SK-N-SH treated with all-trans-retinoic acid at 6 μM for 48 hours (cell line): ENCODE results near the gene PURA.

Source experiments
- ATAC-seq: fragments of 200-7000 bp; cut with Tn5 transposase; 3 replicates; pipeline ENCODE4 v1.9.1; 2020; ENCODE audit warnings: mild to moderate bottlenecking, moderate library complexity
- ARNTL ChIP-seq: fragments of 450-650 bp; formaldehyde crosslinking; IDR thresholded peaks from 2 replicates; pipeline ENCODE4 v1.5.0; 2020; ENCODE audit warnings: low read depth, mild to moderate bottlenecking, moderate library complexity, borderline replicate concordance
- BACH2 ChIP-seq: fragments of 250-450 bp; sonication (Bioruptor Pico); IDR thresholded peaks from 2 replicates; pipeline ENCODE4 v1.9.0; 2021; ENCODE audit warnings: mild to moderate bottlenecking, borderline replicate concordance
- CREB5 ChIP-seq: fragments of 250-450 bp; sonication (Bioruptor Pico); IDR thresholded peaks from 2 replicates; pipeline ENCODE4 v1.5.1; 2020; ENCODE audit warnings: low read depth, mild to moderate bottlenecking, moderate library complexity
- CSDC2 ChIP-seq: fragments of 250-450 bp; sonication (Bioruptor Pico); IDR thresholded peaks from 2 replicates; pipeline ENCODE4 v1.5.0; 2020; ENCODE audit warnings: mild to moderate bottlenecking, moderate library complexity
- CSRNP3 ChIP-seq: fragments of 250-450 bp; sonication (Bioruptor Pico); IDR thresholded peaks from 2 replicates; pipeline ENCODE4 v1.5.1; 2021; ENCODE audit warnings: mild to moderate bottlenecking, moderate library complexity
- ESRRG ChIP-seq: fragments of 250-450 bp; sonication (Bioruptor Pico); IDR thresholded peaks from 2 replicates; pipeline ENCODE4 v1.6.1; 2021; ENCODE audit warnings: mild to moderate bottlenecking
- GLIS3 ChIP-seq: fragments of 250-450 bp; sonication (Bioruptor Pico); IDR thresholded peaks from 2 replicates; pipeline ENCODE4 v1.5.0; 2020; ENCODE audit warnings: mild to moderate bottlenecking, moderate library complexity
- OSR1 ChIP-seq: fragments of 250-450 bp; sonication (Bioruptor Pico); IDR thresholded peaks from 2 replicates; pipeline ENCODE4 v1.8.0; 2022; ENCODE audit warnings: moderate library complexity, mild to moderate bottlenecking, inconsistent platforms
- POU6F1 ChIP-seq: fragments of 250-450 bp; sonication (Bioruptor Pico); IDR thresholded peaks from 2 replicates; pipeline ENCODE4 v1.8.0; 2021; ENCODE audit warnings: low read depth, mild to moderate bottlenecking, moderate library complexity, borderline replicate concordance
- PPARA ChIP-seq: fragments of 250-450 bp; sonication (Bioruptor Pico); IDR thresholded peaks from 2 replicates; pipeline ENCODE4 v1.5.0; 2020; ENCODE audit warnings: mild to moderate bottlenecking, borderline replicate concordance
- RARB ChIP-seq: fragments of 250-450 bp; sonication (Bioruptor Pico); IDR thresholded peaks from 2 replicates; pipeline ENCODE4 v1.8.0; 2021; ENCODE audit warnings: mild to moderate bottlenecking, moderate library complexity
- SNAI2 ChIP-seq: fragments of 250-450 bp; sonication (Bioruptor Pico); IDR thresholded peaks from 2 replicates; pipeline ENCODE4 v1.5.0; 2020; ENCODE audit warnings: mild to moderate bottlenecking, moderate library complexity
- TCF4 ChIP-seq: fragments of 250-450 bp; sonication (Bioruptor Pico); IDR thresholded peaks from 2 replicates; pipeline ENCODE4 v1.8.0; 2021; ENCODE audit warnings: mild to moderate bottlenecking, moderate library complexity, borderline replicate concordance
- TOX ChIP-seq: fragments of 250-450 bp; sonication (Bioruptor Pico); IDR thresholded peaks from 2 replicates; pipeline ENCODE4 v1.8.0; 2021; ENCODE audit warnings: mild to moderate bottlenecking, moderate library complexity, borderline replicate concordance
- TSHZ2 ChIP-seq: fragments of 250-450 bp; sonication (Bioruptor Pico); IDR thresholded peaks from 2 replicates; pipeline ENCODE4 v1.5.0; 2020; ENCODE audit warnings: mild to moderate bottlenecking, moderate library complexity
- ZC3H10 ChIP-seq: fragments of 250-450 bp; sonication (Bioruptor Pico); IDR thresholded peaks from 2 replicates; pipeline ENCODE4 v1.5.1; 2021; ENCODE audit warnings: mild to moderate bottlenecking, moderate library complexity
- ZFP3 ChIP-seq: fragments of 250-450 bp; sonication (Bioruptor Pico); IDR thresholded peaks from 2 replicates; pipeline ENCODE4 v1.5.0; 2020; ENCODE audit warnings: mild to moderate bottlenecking, moderate library complexity
- ZFP30 ChIP-seq: fragments of 450-650 bp; formaldehyde crosslinking; IDR thresholded peaks from 2 replicates; pipeline ENCODE4 v1.5.0; 2022; ENCODE audit warnings: mild to moderate bottlenecking, moderate library complexity
- ZNF565 ChIP-seq: fragments of 450-650 bp; formaldehyde crosslinking; conservative IDR thresholded peaks from 2 replicates; pipeline ENCODE4 v1.5.0; 2020; ENCODE audit warnings: low read depth, mild to moderate bottlenecking, moderate library complexity
- ZNF70 ChIP-seq: fragments of 450-650 bp; formaldehyde crosslinking; IDR thresholded peaks from 2 replicates; pipeline ENCODE4 v1.5.0; 2020; ENCODE audit warnings: mild to moderate bottlenecking, moderate library complexity

The PURA gene

GRCh38 chr5:140101179-140101578 is 12.7 kb upstream of the PURA start:
- ATAC-seq, result no peak
- TF ChIP-seq ZC3H10 (CRISPR knock-in tag), result no peak
- no peak for TF ChIP-seq CREB5 (CRISPR knock-in tag)
- TF ChIP-seq POU6F1 (CRISPR knock-in tag), result no peak
- TF ChIP-seq OSR1, result no peak
- no peak for TF ChIP-seq PPARA (CRISPR knock-in tag)
- no peak for TF ChIP-seq ZFP3 (CRISPR knock-in tag)
- no peak for TF ChIP-seq SNAI2 (CRISPR knock-in tag)
- TF ChIP-seq ZFP30 (CRISPR knock-in tag), result no peak
- TF ChIP-seq ZNF70, result no peak
- TF ChIP-seq BACH2 (CRISPR knock-in tag), result no peak
- no peak for TF ChIP-seq TOX (CRISPR knock-in tag)
- no peak for TF ChIP-seq ARNTL (CRISPR knock-in tag)
- TF ChIP-seq ESRRG, result no peak
- no peak for TF ChIP-seq ZNF565 (CRISPR knock-in tag)
- no peak for TF ChIP-seq CSRNP3 (CRISPR knock-in tag)
- TF ChIP-seq RARB, result no peak
- no peak for TF ChIP-seq TCF4
- no peak for TF ChIP-seq TSHZ2 (CRISPR knock-in tag)
- no peak for TF ChIP-seq CSDC2 (CRISPR knock-in tag)

GRCh38 chr5:140103154-140103553 is 10.8 kb upstream of the PURA start:
- ATAC-seq, result no peak

More at GRCh38 chr5:140103154-140103553, 10.8 kb upstream of the PURA start:
- no peak for TF ChIP-seq TSHZ2 (CRISPR knock-in tag)
- no peak for TF ChIP-seq ZNF70
- TF ChIP-seq CSDC2 (CRISPR knock-in tag), result no peak
- TF ChIP-seq GLIS3 (CRISPR knock-in tag), result no peak
- TF ChIP-seq CSRNP3 (CRISPR knock-in tag), result no peak
- TF ChIP-seq ZFP3 (CRISPR knock-in tag), result no peak
- no peak for TF ChIP-seq PPARA (CRISPR knock-in tag)
- no peak for TF ChIP-seq BACH2 (CRISPR knock-in tag)
- TF ChIP-seq ZFP30 (CRISPR knock-in tag), result no peak
